IMR-90 (cell line): Measurements from ENCODE around the gene CCDC40. TPM values are rescaled to one million over a fixed set of nuclear protein-coding genes. Genes with fewer than 3 reads are reported as not detected.

Experiments
- ATAC-seq: fragments of 200-7000 bp; cut with Tn5 transposase; 2 replicates; pipeline ENCODE4 v1.9.1; 2020; ENCODE audit warnings: low read depth, mild to moderate bottlenecking, moderate library complexity
- BruUV-seq: library from RNA; stranded (reverse); fragments of 400-500 nt; replicated peaks from 2 replicates; lab custom pipeline; 2021; lab: Mats Ljungman, UMichigan
- CTCF ChIA-PET: fragments of 300-600 bp; formaldehyde crosslinking; extraction: SDS; loops from one replicate; lab custom pipeline; 2021; ENCODE audit warnings: antibody characterized with exemption; lab: Yijun Ruan, JAX
- POLR2A ChIA-PET: fragments of 300-600 bp; sonication (Branson Sonifier 250); formaldehyde crosslinking; loops from one replicate; lab custom pipeline; 2022; ENCODE audit warnings: antibody characterized with exemption; ENCODE audit not compliant: unreplicated experiment; lab: Charles Lee
- DNase-seq: peaks from one replicate; pipeline ENCODE4 v3.0.0; 2013
- H2AFZ ChIP-seq: replicated peaks from 2 replicates; pipeline ENCODE3; 2013; ENCODE audit warnings: low read length, mild to moderate bottlenecking; ENCODE audit not compliant: poor library complexity
- H2AK5ac ChIP-seq: 2 replicates; pipeline ENCODE4 v1.6.1; 2013; ENCODE audit warnings: low read depth, low read length, inconsistent platforms
- H2AK9ac ChIP-seq: replicated peaks from 2 replicates; pipeline ENCODE3; 2013; ENCODE audit warnings: mild to moderate bottlenecking, low read depth, low read length, moderate library complexity; ENCODE audit not compliant: poor library complexity
- H2BK120ac ChIP-seq: 2 replicates; pipeline ENCODE4 v1.6.1; 2013; ENCODE audit warnings: low read depth, low read length, inconsistent platforms
- H2BK15ac ChIP-seq: 3 replicates; pipeline ENCODE4 v1.6.1; 2013; ENCODE audit warnings: low read depth, low read length, inconsistent platforms
- H2BK20ac ChIP-seq: 2 replicates; pipeline ENCODE4 v1.6.1; 2013; ENCODE audit warnings: low read depth, mild to moderate bottlenecking, inconsistent platforms, low read length, moderate library complexity
- H2BK5ac ChIP-seq: 2 replicates; pipeline ENCODE4 v1.6.1; 2013; ENCODE audit warnings: mild to moderate bottlenecking, low read depth, low read length, inconsistent platforms; ENCODE audit not compliant: poor library complexity, severe bottlenecking
- H3K14ac ChIP-seq: replicated peaks from 2 replicates; pipeline ENCODE4 v1.6.1; 2013; ENCODE audit warnings: low read depth, low read length, inconsistent platforms
- H3K18ac ChIP-seq: 2 replicates; pipeline ENCODE4 v1.6.1; 2013; ENCODE audit warnings: low read depth, low read length, control low read depth
- H3K23ac ChIP-seq: 2 replicates; pipeline ENCODE4 v1.6.1; 2013; ENCODE audit warnings: low read depth, low read length, inconsistent platforms
- H3K27ac ChIP-seq: 2 replicates; pipeline ENCODE4 v1.5.1; 2013; ENCODE audit warnings: mild to moderate bottlenecking, control low read depth, low read length; ENCODE audit not compliant: insufficient read depth
- H3K27me3 ChIP-seq: 2 replicates; pipeline ENCODE4 v1.6.1; 2013; ENCODE audit warnings: low read length; ENCODE audit not compliant: control insufficient read depth, insufficient read depth
- H3K36me3 ChIP-seq: 2 replicates; pipeline ENCODE4 v1.6.1; 2013; ENCODE audit warnings: low read length, mixed read lengths; ENCODE audit not compliant: control insufficient read depth, insufficient read depth
- H3K4ac ChIP-seq: 2 replicates; pipeline ENCODE4 v1.6.1; 2013; ENCODE audit warnings: low read depth, low read length, inconsistent platforms
- H3K4me1 ChIP-seq: 2 replicates; pipeline ENCODE4 v1.6.1; 2013; ENCODE audit warnings: low read length, mixed read lengths; ENCODE audit not compliant: control insufficient read depth, insufficient read depth
- H3K4me2 ChIP-seq: 2 replicates; pipeline ENCODE4 v1.6.1; 2013; ENCODE audit warnings: low read depth, mild to moderate bottlenecking, control low read depth, low read length, moderate library complexity
- H3K4me3 ChIP-seq: 2 replicates; pipeline ENCODE4 v1.5.1; 2013; ENCODE audit warnings: low read depth, mild to moderate bottlenecking, control low read depth, low read length, moderate library complexity; ENCODE audit not compliant: insufficient read depth
- H3K56ac ChIP-seq: 2 replicates; pipeline ENCODE4 v1.6.1; 2013; ENCODE audit warnings: low read length, inconsistent platforms; ENCODE audit not compliant: insufficient read depth; ENCODE audit errors: extremely low read depth
- H3K79me1 ChIP-seq, 2 experiments: 2 replicates each; pipeline ENCODE4 v1.6.1; 2013; ENCODE audit warnings: low read length in 2 of 2, inconsistent platforms in 1 of 2, low read depth in 1 of 2
- H3K9ac ChIP-seq: 2 replicates; pipeline ENCODE4 v1.6.1; 2013; ENCODE audit warnings: low read depth, low read length, control low read depth
- H3K9me1 ChIP-seq: 2 replicates; pipeline ENCODE4 v1.6.1; 2013; ENCODE audit warnings: low read length, inconsistent platforms; ENCODE audit not compliant: insufficient read depth
- H3K9me3 ChIP-seq: 2 replicates; pipeline ENCODE4 v1.6.1; 2013; ENCODE audit warnings: low read length; ENCODE audit not compliant: control insufficient read depth, insufficient read depth
- H4K20me1 ChIP-seq: 2 replicates; pipeline ENCODE4 v1.6.1; 2013; ENCODE audit warnings: low read length, inconsistent platforms; ENCODE audit not compliant: insufficient read depth
- H4K5ac ChIP-seq: 2 replicates; pipeline ENCODE4 v1.6.1; 2013; ENCODE audit warnings: mild to moderate bottlenecking, low read depth, low read length, control low read depth
- H4K8ac ChIP-seq, 2 experiments: 2 replicates each; pipeline ENCODE4 v1.6.1; 2013; ENCODE audit warnings: low read depth in 2 of 2, low read length in 2 of 2, control low read depth in 1 of 2, inconsistent platforms in 1 of 2
- H4K91ac ChIP-seq: 2 replicates; pipeline ENCODE4 v1.6.1; 2013; ENCODE audit warnings: low read depth, low read length, inconsistent platforms; ENCODE audit not compliant: insufficient read depth
- BHLHE40 ChIP-seq: fragments of 150-350 bp; IDR thresholded peaks from 2 replicates; pipeline ENCODE4 v1.6.1; 2016; ENCODE audit warnings: mild to moderate bottlenecking, low read depth, low read length
- CEBPB ChIP-seq: IDR thresholded peaks from 2 replicates; pipeline ENCODE4 v1.6.1; 2012; ENCODE audit warnings: low read depth, low read length, improper control_type of control experiment
- CHD1 ChIP-seq: IDR thresholded peaks from 2 replicates; pipeline ENCODE4 v1.6.1; 2012; ENCODE audit warnings: low read depth, low read length, improper control_type of control experiment
- CTCF ChIP-seq: conservative IDR thresholded peaks from 2 replicates; pipeline ENCODE4 v1.5.1; 2012; ENCODE audit warnings: mild to moderate bottlenecking, low read depth, low read length, improper control_type of control experiment
- ELK1 ChIP-seq: fragments of 150-350 bp; IDR thresholded peaks from 2 replicates; pipeline ENCODE4 v1.6.1; 2016; ENCODE audit warnings: low read depth, mild to moderate bottlenecking, low read length, moderate library complexity, borderline replicate concordance
- FOS ChIP-seq: fragments of 150-350 bp; IDR thresholded peaks from 2 replicates; pipeline ENCODE4 v1.6.1; 2016; ENCODE audit warnings: low read depth, low read length
- MAFK ChIP-seq: IDR thresholded peaks from 2 replicates; pipeline ENCODE4 v1.6.1; 2012; ENCODE audit warnings: low read depth, low read length, improper control_type of control experiment
- MAZ ChIP-seq: IDR thresholded peaks from 2 replicates; pipeline ENCODE4 v1.6.1; 2012; ENCODE audit warnings: low read depth, mild to moderate bottlenecking, low read length, improper control_type of control experiment, moderate library complexity, borderline replicate concordance
- MXI1 ChIP-seq: IDR thresholded peaks from 2 replicates; pipeline ENCODE4 v1.6.1; 2012; ENCODE audit warnings: low read depth, mild to moderate bottlenecking, low read length, moderate library complexity, borderline replicate concordance
- NFE2L2 ChIP-seq: fragments of 150-350 bp; IDR thresholded peaks from 2 replicates; pipeline ENCODE4 v1.6.1; 2016; ENCODE audit warnings: low read depth, mild to moderate bottlenecking, low read length
- POLR2A ChIP-seq: IDR thresholded peaks from 2 replicates; pipeline ENCODE4 v1.6.1; 2012; ENCODE audit warnings: mild to moderate bottlenecking, low read depth, low read length
- RAD21 ChIP-seq: IDR thresholded peaks from 2 replicates; pipeline ENCODE4 v1.6.1; 2012; ENCODE audit warnings: low read length, improper control_type of control experiment
- RCOR1 ChIP-seq: IDR thresholded peaks from 2 replicates; pipeline ENCODE4 v1.6.1; 2012; ENCODE audit warnings: mild to moderate bottlenecking, low read length, improper control_type of control experiment; ENCODE audit not compliant: insufficient replicate concordance
- RFX5 ChIP-seq: IDR thresholded peaks from 2 replicates; pipeline ENCODE4 v1.8.0; 2012; ENCODE audit warnings: low read depth, mild to moderate bottlenecking, low read length, moderate library complexity
- SMC3 ChIP-seq: fragments of 150-350 bp; IDR thresholded peaks from 2 replicates; pipeline ENCODE4 v1.6.1; 2016; ENCODE audit warnings: low read depth, mild to moderate bottlenecking, antibody characterized with exemption, low read length, moderate library complexity
- USF2 ChIP-seq: fragments of 150-350 bp; IDR thresholded peaks from 2 replicates; pipeline ENCODE4 v1.6.1; 2017; ENCODE audit warnings: mild to moderate bottlenecking, antibody characterized with exemption, low read length, low read depth
- WGBS, 2 experiments: methylation state at CpG; one replicate each; pipeline versions ENCODE4 v1.1.5 to v1.1.7; 2013; ENCODE audit warnings: missing lambda C conversion rate in 2 of 2; ENCODE audit not compliant: insufficient read length in 1 of 2; ENCODE audit errors: extremely low coverage in 2 of 2; 5-methylcytosine and 5-hydroxymethylcytosine counted together
- dilution Hi-C: fragments of 300-500 bp; cut with HindIII; formaldehyde crosslinking; loops from one replicate; pipeline ENCODE4 v1.14.3; 2018; ENCODE audit warnings: low sequenced_read_pairs; ENCODE audit not compliant: unreplicated experiment
- in situ Hi-C: fragments of 300-500 bp; cut with MboI; formaldehyde crosslinking; loops from 3 replicates; pipeline ENCODE4 v1.14.3; 2019; ENCODE audit warnings: low sequenced_read_pairs, inconsistent platforms, mixed read lengths
- intact Hi-C: fragments of 100-400 bp; cut with micrococcal nuclease; formaldehyde crosslinking; loops from 2 replicates; pipeline ENCODE4 v1.10.0; 2022
- polyA plus RNA-seq, 3 experiments: library from polyadenylated mRNA; depleted of rRNA; stranded (reverse); fragments of >200 nt; gene quantifications; 2 replicates each; pipeline ENCODE4 v1.2.3, GENCODE V29; 2012; ENCODE audit warnings: low replicate concordance in 1 of 3
- total RNA-seq: library from RNA; depleted of rRNA; stranded (reverse); fragments of >200 nt; gene quantifications from 2 replicates; pipeline ENCODE4 v1.2.3, GENCODE V29; 2012

CCDC40 gene
- total and polyA plus RNA-seq, 2 of the 4 experiments (the other 2 are of a cell fraction) = 0.90 to 4.7 TPM

- CTCF ChIA-PET = no interaction called here
- no peak overlapping the region for H2BK5ac ChIP-seq
- BruUV-seq = no TSS peak
Observed at GRCh38 chr17:79990051-79990592, 46.3 kb upstream of the CCDC40 start.

More at GRCh38 chr17:79990051-79990592, 46.3 kb upstream of the CCDC40 start:
- no peak overlapping the region for H3K56ac ChIP-seq
- no peak overlapping the region for H3K4me3 ChIP-seq
- TF ChIP-seq ELK1 (no peak), MXI1 (no peak), SMC3 (no peak), BHLHE40 (no peak), CEBPB (no peak), CHD1 (no peak), MAZ (no peak), RFX5 (no peak), RCOR1 (no peak), POLR2A (no peak), NFE2L2 (no peak), MAFK (no peak), USF2 (no peak), FOS (no peak), CTCF (no peak), RAD21 (no peak)
- dilution Hi-C loops (no loop called here), intact Hi-C loops (loop anchor here (5.0 kb wide), 1 partner anchor 598 kb away; no protein-coding TSS in a partner anchor), in situ Hi-C loops (no loop called here)
- H4K8ac ChIP-seq = no peak overlapping the region
- H3K9me3 ChIP-seq = no peaks in the 10 kb centered on the region
- DNase-seq (no peak), ATAC-seq (no peak)
- no peak overlapping the region for H3K4me2 ChIP-seq
- no peak overlapping the region for H3K18ac ChIP-seq
- no peak overlapping the region for H3K14ac ChIP-seq
- peaks cover 41% of the 10 kb centered on the region for H3K4me1 ChIP-seq
- H3K9ac ChIP-seq = no peak overlapping the region
- H2AFZ ChIP-seq = no peak overlapping the region
- no peak overlapping the region for H2BK15ac ChIP-seq
- no peak overlapping the region for H2BK120ac ChIP-seq
- no peak overlapping the region for H4K91ac ChIP-seq
- H3K4ac ChIP-seq = no peak overlapping the region
- H2BK20ac ChIP-seq = no peak overlapping the region
- WGBS, 2 experiments = 69% methylated on average over 16 of the region's 21 CpGs; no CpG with 5 or more reads in 1 of the 2 experiments
- peaks cover 26% of the 10 kb centered on the region for H3K9me1 ChIP-seq
- H3K36me3 ChIP-seq = no peaks in the 10 kb centered on the region
- no peaks in the 10 kb centered on the region for H3K27me3 ChIP-seq
- H3K79me1 ChIP-seq = peaks cover 8 to 51% of the 10 kb centered on the region in 2 experiments; a peak in 3 of 4 replicates
- H2AK5ac ChIP-seq = no peak overlapping the region
- H3K23ac ChIP-seq = no peak overlapping the region
- POLR2A ChIA-PET = no interaction called here
- no peak overlapping the region for H3K27ac ChIP-seq
- peaks cover 6% of the 10 kb centered on the region for H4K20me1 ChIP-seq
- H4K5ac ChIP-seq = no peak overlapping the region
- no peak overlapping the region for H2AK9ac ChIP-seq
